Loucy (cell line): ENCODE results near the gene SLC29A4.
"Not testable (repeated sequence)": the region's sequence is repeated elsewhere in the genome, so short reads cannot be mapped to it uniquely, and the experiment has no call there.

Source experiments
- H2AFZ ChIP-seq: fragments of 200-600 bp; sonication (generic); 2 replicates; pipeline ENCODE4 v1.6.0; 2016; ENCODE audit warnings: antibody characterized with exemption, mild to moderate bottlenecking, low read length, moderate library complexity
- H3F3A ChIP-seq: fragments of 200-600 bp; 2 replicates; pipeline ENCODE4 v1.6.0; 2016; ENCODE audit warnings: antibody characterized with exemption, low read depth, mild to moderate bottlenecking
- H3K27me3 ChIP-seq: fragments of 200-600 bp; sonication (generic); 2 replicates; pipeline ENCODE4 v1.6.1; 2014; ENCODE audit warnings: low read length, mild to moderate bottlenecking; ENCODE audit not compliant: insufficient read depth, poor library complexity, severe bottlenecking
- H3K36me3 ChIP-seq: fragments of 200-600 bp; sonication (generic); 2 replicates; pipeline ENCODE4 v1.6.1; 2016; ENCODE audit warnings: low read length; ENCODE audit not compliant: insufficient read depth
- H3K4me1 ChIP-seq: fragments of 200-600 bp; sonication (generic); 2 replicates; pipeline ENCODE4 v1.5.1; 2014; ENCODE audit warnings: low read length, mild to moderate bottlenecking; ENCODE audit not compliant: insufficient read depth, poor library complexity, severe bottlenecking
- H3K4me2 ChIP-seq: fragments of 200-600 bp; sonication (generic); 2 replicates; pipeline ENCODE4 v1.6.0; 2014; ENCODE audit warnings: antibody characterized with exemption, low read length, low read depth, mild to moderate bottlenecking; ENCODE audit not compliant: poor library complexity, severe bottlenecking
- H3K4me3 ChIP-seq: fragments of 200-600 bp; sonication (generic); 2 replicates; pipeline ENCODE4 v1.5.1; 2014; ENCODE audit warnings: low read length, mild to moderate bottlenecking, mixed read lengths; ENCODE audit not compliant: poor library complexity, severe bottlenecking
- H3K79me2 ChIP-seq: fragments of 200-600 bp; sonication (generic); 2 replicates; pipeline ENCODE4 v1.6.1; 2014; ENCODE audit warnings: low read length; ENCODE audit not compliant: insufficient read depth
- H3K9ac ChIP-seq: fragments of 200-600 bp; sonication (generic); 2 replicates; pipeline ENCODE4 v1.6.0; 2014; ENCODE audit warnings: mild to moderate bottlenecking, low read depth, low read length, moderate library complexity; ENCODE audit not compliant: poor library complexity, severe bottlenecking
- H3K9me2 ChIP-seq: fragments of 200-600 bp; sonication (generic); replicated peaks from 2 replicates; pipeline ENCODE4 v1.6.1; 2016; ENCODE audit warnings: low read depth, low read length, mixed read lengths
- H3K9me3 ChIP-seq: fragments of 200-600 bp; sonication (generic); 2 replicates; pipeline ENCODE4 v1.6.1; 2014; ENCODE audit warnings: mild to moderate bottlenecking, antibody characterized with exemption, low read length, low read depth; ENCODE audit not compliant: insufficient read depth
- H4K20me1 ChIP-seq: fragments of 200-600 bp; sonication (generic); 2 replicates; pipeline ENCODE4 v1.6.0; 2014; ENCODE audit warnings: antibody characterized with exemption, low read length, mild to moderate bottlenecking; ENCODE audit not compliant: insufficient read depth, poor library complexity, severe bottlenecking
- CTCF ChIP-seq: fragments of 200-600 bp; sonication (generic); conservative IDR thresholded peaks from 2 replicates; pipeline ENCODE4 v1.5.1; 2014; ENCODE audit warnings: mild to moderate bottlenecking, antibody characterized with exemption, low read length
- EZH2phosphoT487 ChIP-seq: fragments of 200-600 bp; IDR thresholded peaks from 2 replicates; pipeline ENCODE4 v1.6.1; 2018; ENCODE audit warnings: antibody characterized with exemption, mild to moderate bottlenecking, moderate library complexity, borderline replicate concordance

The SLC29A4 gene

DNA sequence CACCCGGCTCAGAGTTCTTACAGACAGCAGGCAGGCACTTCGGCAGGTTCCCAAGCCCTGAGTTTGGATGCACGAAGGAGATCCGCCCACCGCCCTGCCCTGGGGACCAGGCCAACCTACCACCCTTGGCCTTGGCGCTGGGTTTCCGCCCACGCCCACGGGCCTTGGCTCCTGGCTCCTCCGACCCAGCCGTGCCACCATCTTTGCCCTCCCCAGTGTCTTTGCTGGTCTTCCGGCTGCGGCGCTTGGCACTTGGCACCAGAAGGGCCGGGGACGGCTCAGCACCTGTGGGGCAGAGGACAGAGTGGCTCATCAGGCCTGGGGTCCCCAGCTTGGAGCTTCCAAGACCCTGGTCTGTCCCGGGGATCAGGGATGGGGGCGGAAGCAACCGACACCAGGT, 32.1 kb downstream of the SLC29A4 start:
- H3K4me1 ChIP-seq, result no peaks in the 10 kb centered on the region
- no peaks in the 10 kb centered on the region for H3K9me2 ChIP-seq
- no peak overlapping the region for H2AFZ ChIP-seq
- H3K4me2 ChIP-seq, result no peak overlapping the region
- peaks cover 40% of the 10 kb centered on the region for H3K36me3 ChIP-seq
- H3F3A ChIP-seq, result no peaks in the 10 kb centered on the region
- TF ChIP-seq EZH2phosphoT487 (no peak), CTCF (no peak)
- H3K27me3 ChIP-seq, result no peaks in the 10 kb centered on the region
- no peaks in the 10 kb centered on the region for H3K79me2 ChIP-seq
- no peak overlapping the region for H3K4me3 ChIP-seq
- H3K9ac ChIP-seq, result no peak overlapping the region
- no peaks in the 10 kb centered on the region for H4K20me1 ChIP-seq
- H3K9me3 ChIP-seq, result peaks cover 9% of the 10 kb centered on the region; the same call in 1 of the 2 replicates

DNA sequence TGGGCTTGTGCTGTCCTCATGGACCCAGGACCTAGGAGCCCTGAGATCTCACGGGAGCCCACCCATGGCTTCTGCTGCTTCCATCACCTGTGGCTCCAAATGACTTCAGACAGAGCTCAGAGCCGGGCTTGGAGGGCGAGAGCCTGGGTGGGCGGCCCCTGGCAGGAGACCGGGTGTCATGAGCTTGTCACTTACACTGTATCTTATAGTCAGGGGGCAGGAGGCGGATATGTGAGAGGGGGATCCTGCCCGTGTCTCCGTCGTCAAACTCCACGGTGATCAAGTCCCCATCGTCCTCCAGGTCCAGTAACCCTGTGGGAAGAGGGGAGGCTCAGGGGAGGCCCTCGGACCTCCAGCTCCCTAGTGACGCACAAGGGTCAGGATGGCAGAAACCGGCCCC, 33.0 kb downstream of the SLC29A4 start:
- Histone ChIP-seq H3K9ac (no peak overlapping the region), H3K79me2 (no peaks in the 10 kb centered on the region), H3K4me2 (no peak overlapping the region), H3K4me1 (no peaks in the 10 kb centered on the region), H3K9me3 (peaks cover 9% of the 10 kb centered on the region; the same call in 1 of the 2 replicates), H4K20me1 (no peaks in the 10 kb centered on the region), H3K36me3 (peaks cover 47% of the 10 kb centered on the region), H3K4me3 (no peak overlapping the region), H2AFZ (no peak overlapping the region), H3K27me3 (no peaks in the 10 kb centered on the region), H3F3A (no peaks in the 10 kb centered on the region), H3K9me2 (no peaks in the 10 kb centered on the region)
- TF ChIP-seq CTCF (no peak), EZH2phosphoT487 (no peak)

- not testable (repeated sequence) for H3K79me2 ChIP-seq, H3K27me3 ChIP-seq, H3K9ac ChIP-seq, H4K20me1 ChIP-seq, H3K4me1 ChIP-seq, H3K4me2 ChIP-seq, H3K4me3 ChIP-seq, H2AFZ ChIP-seq, H3F3A ChIP-seq, H3K9me2 ChIP-seq, H3K9me3 ChIP-seq
- H3K36me3 ChIP-seq, result peaks cover 47% of the 10 kb centered on the region
Observed at GRCh38 chr7:5318613-5319012, 35.9 kb downstream of the SLC29A4 start.

DNA sequence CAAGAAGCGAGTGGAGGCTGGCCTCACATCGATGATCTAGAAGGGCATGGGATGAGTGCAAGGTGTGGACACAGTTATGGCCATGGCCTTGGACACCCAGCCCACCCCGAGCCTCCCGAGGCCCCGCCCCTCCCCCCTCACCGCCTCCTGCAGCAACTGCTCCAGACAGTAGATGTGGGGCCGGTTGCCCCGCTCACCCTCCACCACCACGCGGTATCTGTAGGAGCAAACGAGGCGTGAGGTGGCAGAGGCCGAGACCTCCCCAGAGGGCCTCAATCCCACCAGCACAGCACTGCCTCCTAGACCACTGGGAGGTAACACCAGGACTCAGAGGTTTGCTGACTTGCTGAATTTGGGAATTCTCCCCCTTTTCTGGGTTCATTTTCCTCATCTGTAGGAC, 37.6 kb downstream of the SLC29A4 start:
- no peaks in the 10 kb centered on the region for H3F3A ChIP-seq
- H3K4me1 ChIP-seq, result no peaks in the 10 kb centered on the region
- H2AFZ ChIP-seq, result no peak overlapping the region
- H3K79me2 ChIP-seq, result no peaks in the 10 kb centered on the region
- H3K4me3 ChIP-seq, result no peak overlapping the region
- TF ChIP-seq CTCF (no peak), EZH2phosphoT487 (no peak)
- no peak overlapping the region for H3K9ac ChIP-seq
- no peaks in the 10 kb centered on the region for H3K9me2 ChIP-seq
- no peaks in the 10 kb centered on the region for H3K27me3 ChIP-seq
- no peaks in the 10 kb centered on the region for H4K20me1 ChIP-seq
- H3K4me2 ChIP-seq, result no peak overlapping the region
- peaks cover 9% of the 10 kb centered on the region; the same call in 1 of the 2 replicates for H3K9me3 ChIP-seq
- H3K36me3 ChIP-seq, result peaks cover 58% of the 10 kb centered on the region
